NCI-H146 treated with DMSO at 0.1 percent for 48 hours (cell line): Measurements from ENCODE around the gene ANKRD29.

Experiments
- DNase-seq: peaks from one replicate; lab custom pipeline; 2025; ENCODE audit not compliant: unreplicated experiment; lab: John Stamatoyannopoulos, UW

ANKRD29 gene

GRCh38 chr18:23662309-23663263, at the start of gene ANKRD29:
ANKRD29 (minus strand) TSS chr18:23662911; CDS start chr18:23662730, 181 bp downstream.
- DNase-seq: no peak

- no peak for DNase-seq
Observed at GRCh38 chr18:23712445-23712844, 49.7 kb upstream of the ANKRD29 start.

GRCh38 chr18:23711426-23711825, 48.7 kb upstream of the ANKRD29 start:
- no peak for DNase-seq

- no peak for DNase-seq
Observed at GRCh38 chr18:23710946-23711345, 48.2 kb upstream of the ANKRD29 start.

- no peak for DNase-seq
Observed at GRCh38 chr18:23710068-23710527, 47.4 kb upstream of the ANKRD29 start.

GRCh38 chr18:23706971-23707640, 44.4 kb upstream of the ANKRD29 start:
- no peak for DNase-seq

GRCh38 chr18:23704806-23705205, 42.1 kb upstream of the ANKRD29 start:
- no peak for DNase-seq

GRCh38 chr18:23703987-23704384, 41.3 kb upstream of the ANKRD29 start:
- no peak for DNase-seq

GRCh38 chr18:23703057-23703986, 40.6 kb upstream of the ANKRD29 start:
- peak; percentile 67 for DNase-seq

- no peak for DNase-seq
Observed at GRCh38 chr18:23702606-23703005, 39.9 kb upstream of the ANKRD29 start.

- no peak for DNase-seq
Observed at GRCh38 chr18:23701544-23702064, 38.9 kb upstream of the ANKRD29 start.

- DNase-seq: no peak
Observed at GRCh38 chr18:23701017-23701416, 38.3 kb upstream of the ANKRD29 start.

- no peak for DNase-seq
Observed at GRCh38 chr18:23694637-23695430, 32.1 kb upstream of the ANKRD29 start.

- DNase-seq: no peak
Observed at GRCh38 chr18:23693846-23694245, 31.1 kb upstream of the ANKRD29 start.

- DNase-seq: no peak
Observed at GRCh38 chr18:23690505-23691068, 27.9 kb upstream of the ANKRD29 start.

- DNase-seq: peak; percentile 45
Observed at GRCh38 chr18:23689616-23690504, 27.1 kb upstream of the ANKRD29 start.

- DNase-seq: peak; percentile 75
Observed at GRCh38 chr18:23689031-23689615, 26.4 kb upstream of the ANKRD29 start, which contains the start of gene LAMA3. LAMA3 (plus strand) TSS chr18:23689453; CDS start chr18:23689684, 231 bp downstream.

GRCh38 chr18:23688528-23688927, 25.8 kb upstream of the ANKRD29 start:
- DNase-seq: no peak
